Measurements from ENCODE around the gene NACA.

DNA sequence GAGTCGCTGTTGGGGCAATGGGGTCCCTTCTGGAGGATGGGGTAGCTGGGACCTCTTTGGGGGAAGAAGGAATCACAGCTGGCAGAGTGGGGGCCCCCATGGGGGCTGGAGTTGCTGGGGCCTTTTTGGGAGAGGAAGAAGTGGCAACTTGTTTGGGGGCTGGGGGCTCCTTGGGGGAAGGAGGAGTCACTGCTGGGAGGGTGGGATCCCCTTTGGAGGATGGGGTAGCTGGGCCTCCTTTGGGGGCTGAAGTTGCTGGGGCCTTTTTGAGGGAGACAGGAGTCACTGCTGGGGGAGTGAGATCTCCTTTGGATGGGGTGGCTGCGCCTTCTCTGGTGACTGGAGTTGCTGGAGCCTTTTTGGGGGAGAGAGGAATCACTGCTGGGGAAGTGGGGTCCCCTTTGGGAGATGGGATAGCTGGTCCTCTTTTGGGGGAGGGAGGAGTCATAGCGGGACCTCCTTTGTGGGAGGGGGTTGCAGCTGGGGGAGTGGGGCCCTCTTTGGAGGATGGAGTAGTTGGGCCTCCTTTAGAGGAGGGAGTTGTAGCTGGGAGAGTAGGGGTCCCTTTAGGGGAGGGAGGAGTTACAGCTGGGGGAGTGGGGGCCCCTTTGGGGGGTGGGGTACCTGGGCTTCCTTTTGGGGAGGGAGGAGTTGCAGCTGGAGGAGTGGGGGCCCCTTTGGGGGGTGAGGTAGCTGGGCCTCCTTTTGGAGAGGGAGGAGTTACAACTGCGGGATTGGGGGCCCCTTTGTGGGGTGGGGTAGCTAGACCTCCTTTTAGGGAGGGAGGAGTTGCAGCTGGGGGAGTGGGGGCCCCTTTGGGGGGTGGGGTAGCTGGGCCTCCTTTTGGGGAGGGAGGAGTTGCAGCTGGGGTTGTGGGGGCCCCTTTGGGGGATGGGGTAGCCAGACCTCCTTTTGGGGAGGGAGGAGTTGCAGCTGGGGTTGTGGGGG is 7.9 kb downstream of the NACA start:
- TF ChIP-seq, protein P1, sequence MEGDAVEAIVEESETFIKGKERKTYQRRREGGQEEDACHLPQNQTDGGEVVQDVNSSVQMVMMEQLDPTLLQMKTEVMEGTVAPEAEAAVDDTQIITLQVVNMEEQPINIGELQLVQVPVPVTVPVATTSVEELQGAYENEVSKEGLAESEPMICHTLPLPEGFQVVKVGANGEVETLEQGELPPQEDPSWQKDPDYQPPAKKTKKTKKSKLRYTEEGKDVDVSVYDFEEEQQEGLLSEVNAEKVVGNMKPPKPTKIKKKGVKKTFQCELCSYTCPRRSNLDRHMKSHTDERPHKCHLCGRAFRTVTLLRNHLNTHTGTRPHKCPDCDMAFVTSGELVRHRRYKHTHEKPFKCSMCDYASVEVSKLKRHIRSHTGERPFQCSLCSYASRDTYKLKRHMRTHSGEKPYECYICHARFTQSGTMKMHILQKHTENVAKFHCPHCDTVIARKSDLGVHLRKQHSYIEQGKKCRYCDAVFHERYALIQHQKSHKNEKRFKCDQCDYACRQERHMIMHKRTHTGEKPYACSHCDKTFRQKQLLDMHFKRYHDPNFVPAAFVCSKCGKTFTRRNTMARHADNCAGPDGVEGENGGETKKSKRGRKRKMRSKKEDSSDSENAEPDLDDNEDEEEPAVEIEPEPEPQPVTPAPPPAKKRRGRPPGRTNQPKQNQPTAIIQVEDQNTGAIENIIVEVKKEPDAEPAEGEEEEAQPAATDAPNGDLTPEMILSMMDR (IDR thresholded peaks at IDR 0.05) = no peak
- TF ChIP-seq POLR2A (IDR thresholded peaks at IDR 0.05) = no peak

Data from heart left ventricle (tissue), 13 donors.